GM04503 (cell line): ENCODE data around the gene GPAT2.
"Not testable (repeated sequence)": the region's sequence is repeated elsewhere in the genome, so short reads cannot be mapped to it uniquely, and the experiment has no call there.

Experiments used
- DNase-seq: peaks from one replicate; pipeline ENCODE4 v3.0.0-alpha.2; 2012; ENCODE audit warnings: low read depth

GPAT2 gene

DNA sequence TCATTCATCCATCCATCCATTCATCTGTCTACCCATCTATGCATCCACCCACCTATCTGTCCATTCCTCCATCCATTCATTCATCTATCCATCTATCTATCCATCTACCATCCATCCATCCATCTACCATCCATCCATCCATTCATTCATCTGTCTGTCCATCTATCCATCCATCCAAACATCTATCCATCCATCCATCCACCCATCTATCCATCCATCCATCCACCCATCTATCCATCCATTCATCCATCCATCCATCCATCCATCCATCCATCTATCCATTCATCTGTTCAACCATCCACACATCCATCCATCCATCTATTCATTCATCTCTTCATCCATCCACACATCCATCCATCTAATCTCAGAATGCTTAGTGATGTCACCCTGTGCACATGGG is 30.0 kb upstream of the GPAT2 start:
- not testable (repeated sequence) for DNase-seq

GRCh38 chr2:96064047-96064675 is 29.4 kb upstream of the GPAT2 start:
- not testable (repeated sequence) for DNase-seq

GRCh38 chr2:96063116-96063899 is 28.6 kb upstream of the GPAT2 start:
- peak; percentile 47 for DNase-seq

DNA sequence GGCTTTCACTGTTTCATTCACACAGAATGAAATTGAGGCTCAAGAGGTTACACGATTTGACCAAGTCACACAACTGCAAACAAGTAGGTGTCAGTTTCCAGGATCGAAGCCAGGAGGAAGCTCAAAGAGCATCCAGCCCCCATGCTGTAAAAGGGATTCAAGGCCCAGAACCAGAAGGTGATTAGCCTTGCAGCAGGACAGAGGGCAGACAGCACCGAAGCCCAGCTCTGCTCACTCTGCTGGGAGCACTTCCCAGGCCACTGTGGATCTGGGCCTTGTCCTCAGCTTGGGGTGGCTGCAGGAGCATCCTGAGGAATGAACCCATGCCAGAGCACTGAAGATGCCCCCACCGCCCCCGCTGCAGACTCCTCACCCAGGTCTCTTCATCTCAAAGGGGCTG is 27.8 kb upstream of the GPAT2 start:
- DNase-seq: not testable (repeated sequence)

DNA sequence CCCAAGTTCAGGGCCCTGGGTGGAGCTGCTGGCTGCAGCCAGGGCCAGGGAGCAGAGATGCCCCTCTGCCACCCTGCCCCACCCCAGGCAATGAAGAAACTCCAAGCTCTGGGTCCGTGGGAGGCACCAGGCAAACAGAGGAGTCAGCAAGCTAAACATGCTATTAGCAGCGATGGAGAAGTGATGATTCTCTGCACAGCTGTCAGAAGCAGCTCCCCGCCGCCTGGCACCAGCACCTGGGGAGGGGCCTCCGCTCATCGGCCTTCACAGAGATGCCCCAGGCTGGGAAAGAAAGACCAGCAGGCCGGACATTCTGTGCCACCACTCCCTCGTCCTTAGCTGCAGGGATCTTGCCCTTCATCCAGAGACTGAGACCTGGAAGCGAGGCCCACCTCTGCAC is 27.2 kb upstream of the GPAT2 start:
- DNase-seq: not testable (repeated sequence)

GRCh38 chr2:96061197-96061817 is 26.6 kb upstream of the GPAT2 start:
- DNase-seq: not testable (repeated sequence)

GRCh38 chr2:96060325-96060724 is 25.6 kb upstream of the GPAT2 start:
- DNase-seq: not testable (repeated sequence)

DNA sequence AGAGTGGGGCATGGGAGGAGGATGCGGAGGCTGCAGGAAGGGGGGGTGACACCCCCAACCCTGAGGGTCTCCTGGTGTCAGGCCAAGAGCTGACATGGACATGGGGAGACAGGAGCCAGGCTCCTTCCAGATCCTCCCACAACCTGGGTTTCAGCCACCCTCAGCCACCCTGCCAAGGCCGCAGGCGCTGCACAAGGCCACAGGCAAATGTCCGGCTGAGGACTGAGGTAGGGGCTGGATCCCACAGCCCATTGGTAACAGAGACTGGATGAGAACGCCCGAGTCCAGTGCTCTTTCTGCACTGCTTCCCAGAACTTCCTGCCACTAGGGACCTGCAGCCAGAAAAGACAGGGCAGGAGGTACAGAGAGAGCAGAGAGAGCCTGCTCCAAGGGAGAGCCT is 24.7 kb upstream of the GPAT2 start:
- not testable (repeated sequence) for DNase-seq

DNA sequence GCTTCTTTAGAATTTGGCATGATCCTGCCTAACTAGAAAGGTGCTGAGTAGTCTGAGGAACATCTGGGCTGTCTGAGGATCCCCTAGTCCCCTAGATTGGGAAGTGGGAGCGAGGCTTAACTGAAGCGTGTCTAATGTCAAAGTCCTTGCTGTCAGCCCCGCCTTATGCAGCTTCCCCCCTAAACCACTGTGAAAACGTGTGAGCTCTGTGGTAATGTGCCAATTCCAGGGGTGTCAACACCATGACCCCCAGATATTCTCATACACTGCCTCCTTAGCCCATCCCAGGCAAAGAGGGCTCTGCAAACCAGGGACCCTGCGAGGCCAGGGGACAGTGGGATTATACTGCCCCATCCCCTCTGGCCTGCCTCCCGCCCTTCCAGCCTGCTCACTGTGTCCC is 21.1 kb upstream of the GPAT2 start:
- DNase-seq: not testable (repeated sequence)

GRCh38 chr2:96054537-96054936 is 19.8 kb upstream of the GPAT2 start:
- not testable (repeated sequence) for DNase-seq

- DNase-seq: not testable (repeated sequence)
Measured at GRCh38 chr2:96053385-96053784, 18.7 kb upstream of the GPAT2 start.

DNA sequence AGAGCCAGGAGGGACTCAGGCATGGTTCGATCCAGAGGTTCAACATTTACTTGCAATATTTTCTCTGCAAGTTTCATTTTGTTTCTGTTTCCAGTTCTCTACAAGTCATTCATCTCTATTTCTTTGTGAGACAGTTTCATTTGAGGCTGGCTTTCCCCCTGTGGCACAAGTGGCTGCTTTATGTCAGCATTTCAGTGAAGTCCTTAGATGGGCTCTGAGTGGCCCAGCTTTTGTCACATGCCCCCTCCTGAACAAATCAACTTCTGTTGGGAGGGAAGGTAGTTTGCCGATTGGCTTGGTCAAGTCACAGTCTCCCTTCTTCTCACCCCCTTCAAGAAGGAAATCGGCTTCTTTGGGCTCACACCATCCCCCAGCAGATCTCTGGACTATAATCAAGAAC is 17.9 kb upstream of the GPAT2 start:
- DNase-seq: not testable (repeated sequence)

GRCh38 chr2:96049917-96050262 is 15.2 kb upstream of the GPAT2 start:
- DNase-seq: not testable (repeated sequence)

DNA sequence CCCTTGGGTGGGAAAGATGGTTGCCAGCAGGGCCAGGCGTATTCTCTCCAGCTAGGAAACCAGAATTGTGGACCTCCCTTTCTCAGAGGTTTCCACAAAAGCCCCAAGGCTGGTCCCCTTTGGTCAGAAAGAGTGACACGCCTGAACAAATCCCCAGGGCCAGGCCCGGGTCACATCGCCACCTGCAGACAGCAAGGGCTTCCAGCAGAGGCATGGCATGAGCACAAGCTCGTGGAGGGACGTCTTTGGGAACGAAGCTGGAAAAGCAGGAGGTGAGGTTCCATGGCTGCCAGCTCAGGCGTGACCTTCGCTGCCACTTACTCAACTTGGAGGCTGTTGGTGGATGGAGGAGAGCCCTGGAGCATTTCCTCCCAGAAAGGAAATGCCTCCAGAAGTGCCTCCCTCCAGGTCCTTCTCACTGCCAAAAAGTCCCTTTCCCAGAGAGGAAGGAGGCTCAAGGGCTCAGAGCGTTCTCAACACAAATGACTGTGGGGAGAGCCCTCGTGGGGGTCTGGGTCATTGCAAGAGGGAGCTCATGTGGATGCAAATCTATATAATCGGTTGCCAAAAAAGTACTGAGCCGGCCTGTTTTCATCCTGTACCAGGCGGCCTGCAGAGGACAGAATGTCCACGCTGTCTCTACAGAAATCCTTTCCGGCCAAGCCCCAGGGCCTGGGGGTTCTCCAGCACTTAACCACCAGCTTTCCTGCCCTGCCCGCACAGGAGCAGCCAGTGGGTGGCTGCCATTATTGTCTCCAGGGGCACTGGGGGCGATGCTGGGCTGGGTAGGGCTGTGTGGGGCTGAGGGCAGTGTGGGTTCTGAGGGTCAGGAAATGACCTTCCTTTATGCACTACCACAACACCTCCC is 14.6 kb upstream of the GPAT2 start:
- not testable (repeated sequence) for DNase-seq

DNA sequence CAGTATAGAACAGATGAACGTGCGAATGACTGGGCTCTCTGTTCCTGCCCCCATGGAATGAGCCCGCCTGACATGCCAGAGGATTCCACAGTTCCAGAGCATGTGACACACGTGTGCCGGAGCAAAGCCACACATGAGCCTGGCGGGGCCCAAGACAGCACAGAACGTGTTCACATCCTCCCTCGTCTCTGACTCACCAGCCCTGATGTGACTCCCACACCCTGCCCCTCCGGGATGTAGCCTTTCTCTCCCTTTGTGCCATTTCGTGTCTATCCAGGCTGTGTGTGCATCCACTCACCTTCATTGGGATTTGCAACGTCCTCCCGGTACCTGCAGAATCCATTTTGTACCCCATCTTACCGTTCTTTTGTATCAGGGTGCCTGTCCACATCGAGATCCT is 838 bp upstream of the GPAT2 start:
- not testable (repeated sequence) for DNase-seq

DNA sequence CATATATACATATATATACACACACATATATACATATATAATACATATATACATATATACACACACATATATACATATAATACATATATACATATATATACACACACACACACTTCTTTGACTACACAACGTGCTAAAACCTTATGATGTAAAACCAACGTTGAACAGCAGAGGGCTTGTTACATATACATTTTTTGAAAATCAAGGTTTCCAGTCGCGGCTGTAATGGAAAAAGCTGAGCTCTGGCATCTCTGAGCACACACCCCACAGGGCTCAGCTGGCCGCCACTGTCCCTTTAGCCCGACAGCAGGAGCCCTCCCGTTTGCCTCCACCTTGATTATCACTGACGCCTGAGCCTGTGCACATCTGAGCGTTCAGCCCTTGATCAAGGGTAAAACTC is 719 bp downstream of the GPAT2 start:
- not testable (repeated sequence) for DNase-seq

DNA sequence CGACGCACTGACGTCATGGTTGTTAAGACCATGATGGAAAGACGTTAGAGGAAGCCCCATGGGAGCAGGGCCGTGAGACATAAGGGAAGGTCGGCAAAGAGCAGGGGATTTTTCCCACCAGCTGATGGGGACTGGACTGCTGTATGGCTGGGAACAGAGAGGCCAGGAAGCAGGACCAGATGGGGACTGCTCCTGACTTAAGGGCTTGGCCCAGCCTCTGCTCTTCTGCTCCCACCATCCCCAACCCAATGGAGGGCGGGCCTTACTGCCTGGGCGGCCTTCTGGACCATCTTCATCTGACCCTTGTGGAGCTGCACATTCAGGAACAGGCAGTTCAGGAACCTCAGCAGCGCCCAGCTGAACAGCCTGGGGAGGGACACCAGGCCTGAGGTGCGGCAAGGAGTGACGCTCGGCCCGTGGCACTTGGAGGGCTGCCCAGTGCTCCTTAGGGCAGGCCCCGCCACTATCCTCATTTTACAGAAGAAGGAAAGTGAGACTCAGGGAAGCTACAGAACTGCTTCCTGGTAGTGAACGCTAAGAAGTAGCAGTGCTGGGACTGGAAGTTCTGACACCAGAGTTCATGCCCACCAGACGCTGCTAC is 6.9 kb downstream of the GPAT2 start:
- not testable (repeated sequence) for DNase-seq

- DNase-seq: not testable (repeated sequence)
Measured at GRCh38 chr2:96025755-96026154, 9.0 kb downstream of the GPAT2 start.

DNA sequence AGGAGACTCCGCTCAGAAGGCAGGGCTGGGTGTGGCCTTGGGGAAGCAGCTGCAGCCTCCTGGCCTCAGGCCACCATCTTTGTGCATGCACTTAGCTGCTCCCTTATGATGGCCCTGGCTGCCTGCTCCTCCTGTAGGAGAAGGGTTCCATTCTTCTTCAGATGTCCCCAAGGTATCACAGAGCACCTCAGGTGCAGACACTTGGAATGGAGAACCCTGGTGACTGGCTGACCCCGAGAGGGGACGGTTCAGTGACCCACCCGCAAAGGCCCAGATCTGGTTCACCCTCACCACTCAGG is 9.6 kb downstream of the GPAT2 start:
- DNase-seq: no peak

- DNase-seq: no peak
Measured at GRCh38 chr2:96024336-96025193, 10.2 kb downstream of the GPAT2 start.

DNA sequence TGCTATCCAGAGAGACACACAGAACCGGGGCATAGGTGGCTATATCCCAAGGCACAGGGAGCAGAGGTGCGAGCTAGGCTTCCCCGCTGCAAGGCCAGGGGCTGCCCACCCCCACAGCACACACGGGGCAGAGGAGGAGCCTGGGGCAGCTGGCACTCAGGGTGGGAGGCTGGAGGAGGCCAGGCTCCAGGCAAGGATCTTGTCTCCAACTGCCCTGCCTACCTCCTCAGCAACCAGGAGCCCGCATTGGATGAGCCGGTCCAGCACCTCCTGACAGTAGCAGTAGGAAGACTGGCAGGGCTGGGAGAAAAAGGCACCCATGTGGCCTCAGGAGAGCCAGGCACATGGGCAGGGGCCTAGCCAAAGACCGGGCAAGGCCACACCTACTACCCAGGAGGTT is 11.0 kb downstream of the GPAT2 start:
- not testable (repeated sequence) for DNase-seq
